IgD-negative memory B cell (primary cell): ENCODE data around the gene GALM. TPM values are rescaled to one million over a fixed set of nuclear protein-coding genes. Genes with fewer than 3 reads are reported as not detected.
A peak's percentile ranks its signal among the peaks of the same experiment; 100 is the strongest.
"Not testable (repeated sequence)": the region's sequence is repeated elsewhere in the genome, so short reads cannot be mapped to it uniquely, and the experiment has no call there.

Experiments used
- H3K27ac Mint-ChIP-seq, 3 donors: one replicate each; pipeline ENCODE4 v1.8.0; 2020 to 2022; ENCODE audit warnings: mild to moderate bottlenecking in 3 of 3, mixed read lengths in 3 of 3, moderate library complexity in 1 of 3
- H3K27me3 Mint-ChIP-seq: one replicate; pipeline ENCODE4 v1.8.0; 2021; ENCODE audit warnings: mixed read lengths
- H3K36me3 Mint-ChIP-seq: one replicate; pipeline ENCODE4 v1.8.0; 2020; ENCODE audit warnings: mild to moderate bottlenecking, mixed read lengths
- H3K4me1 Mint-ChIP-seq, 3 donors: one replicate each; pipeline ENCODE4 v1.8.0; 2020 to 2022; ENCODE audit warnings: mixed read lengths in 3 of 3, mild to moderate bottlenecking in 1 of 3
- H3K4me3 Mint-ChIP-seq, 4 donors: one replicate each; pipeline ENCODE4 v1.8.0; 2020 to 2022; ENCODE audit warnings: mild to moderate bottlenecking in 4 of 4, mixed read lengths in 4 of 4, moderate library complexity in 3 of 4
- H3K9me3 Mint-ChIP-seq, 3 donors: one replicate each; pipeline ENCODE4 v1.8.0; 2020 to 2021; ENCODE audit warnings: mixed read lengths in 3 of 3, mild to moderate bottlenecking in 1 of 3
- polyA plus RNA-seq: library from polyadenylated mRNA; unstranded; fragments of 300-500 nt; fragmentation: Illumina TruSeq; gene quantifications from one replicate; pipeline ENCODE4 v1.2.3, GENCODE V29; 2021

The GALM gene
- polyA plus RNA-seq, 1 donor from 2014 or later, result 11.0 TPM

- peaks cover 15 to 19% (median 16%) of the 10 kb centered on the region in 3 donors for H3K4me1 Mint-ChIP-seq
- H3K4me3 Mint-ChIP-seq, result peak overlapping the region; percentile 52 to 90 (median 82)
- H3K9me3 Mint-ChIP-seq, result peaks cover 0 to 3% (median 0%) of the 10 kb centered on the region in 3 donors
- H3K36me3 Mint-ChIP-seq, result peaks cover 8% of the 10 kb centered on the region
- H3K27ac Mint-ChIP-seq, result peak overlapping the region in 1 of 3 donors; percentile 83
- peaks cover 3% of the 10 kb centered on the region for H3K27me3 Mint-ChIP-seq
These were observed 88.6 kb downstream of the GALM start for GRCh38 chr2:38754506-38754905.

- peaks cover 9 to 14% (median 12%) of the 10 kb centered on the region in 3 donors for H3K4me1 Mint-ChIP-seq
- peak overlapping the region in 1 of 4 donors; percentile 76 for H3K4me3 Mint-ChIP-seq
- not testable (repeated sequence) for H3K9me3 Mint-ChIP-seq, H3K27me3 Mint-ChIP-seq, H3K36me3 Mint-ChIP-seq, H3K27ac Mint-ChIP-seq
These were observed 90.0 kb downstream of the GALM start for GRCh38 chr2:38755891-38756290.

GRCh38 chr2:38763228-38763627 lies 97.3 kb downstream of the GALM start:
- no peaks in the 10 kb centered on the region for H3K27me3 Mint-ChIP-seq
- H3K4me3 Mint-ChIP-seq, result no peak overlapping the region
- no peaks in the 10 kb centered on the region for H3K9me3 Mint-ChIP-seq
- H3K36me3 Mint-ChIP-seq, result no peaks in the 10 kb centered on the region
- no peak overlapping the region for H3K27ac Mint-ChIP-seq
- H3K4me1 Mint-ChIP-seq, result no peaks in the 10 kb centered on the region

GRCh38 chr2:38763728-38764127 lies 97.8 kb downstream of the GALM start:
- Mint-ChIP-seq H3K4me3 (no peak overlapping the region), H3K9me3 (no peaks in the 10 kb centered on the region), H3K36me3 (no peaks in the 10 kb centered on the region), H3K4me1 (no peaks in the 10 kb centered on the region), H3K27ac (no peak overlapping the region), H3K27me3 (no peaks in the 10 kb centered on the region)

- Mint-ChIP-seq H3K27me3 (no peaks in the 10 kb centered on the region), H3K4me3 (no peak overlapping the region), H3K36me3 (no peaks in the 10 kb centered on the region), H3K4me1 (no peaks in the 10 kb centered on the region), H3K27ac (no peak overlapping the region), H3K9me3 (no peaks in the 10 kb centered on the region)
These were observed 99.2 kb downstream of the GALM start for GRCh38 chr2:38765149-38765548.

GRCh38 chr2:38765551-38765950 lies 99.6 kb downstream of the GALM start:
- H3K27ac Mint-ChIP-seq, result no peak overlapping the region
- no peaks in the 10 kb centered on the region for H3K27me3 Mint-ChIP-seq
- no peaks in the 10 kb centered on the region for H3K36me3 Mint-ChIP-seq
- no peaks in the 10 kb centered on the region for H3K4me1 Mint-ChIP-seq
- H3K9me3 Mint-ChIP-seq, result no peaks in the 10 kb centered on the region
- no peak overlapping the region for H3K4me3 Mint-ChIP-seq

- peaks cover 1 to 7% (median 2%) of the 10 kb centered on the region in 3 donors for H3K4me1 Mint-ChIP-seq
- H3K27me3 Mint-ChIP-seq, result peaks cover 3% of the 10 kb centered on the region
- no peak overlapping the region for H3K4me3 Mint-ChIP-seq
- peaks cover 3% of the 10 kb centered on the region for H3K36me3 Mint-ChIP-seq
- H3K9me3 Mint-ChIP-seq, result no peaks in the 10 kb centered on the region
- H3K27ac Mint-ChIP-seq, result no peak overlapping the region
These were observed 105.7 kb downstream of the GALM start for GRCh38 chr2:38771632-38772031.

- H3K36me3 Mint-ChIP-seq, result peaks cover 3% of the 10 kb centered on the region
- peak overlapping the region in 2 of 4 donors; percentile 5 to 86 for H3K4me3 Mint-ChIP-seq
- no peaks in the 10 kb centered on the region for H3K9me3 Mint-ChIP-seq
- H3K4me1 Mint-ChIP-seq, result peaks cover 11 to 13% (median 11%) of the 10 kb centered on the region in 3 donors
- H3K27ac Mint-ChIP-seq, result peak overlapping the region in 1 of 3 donors; percentile 78
- H3K27me3 Mint-ChIP-seq, result peaks cover 7% of the 10 kb centered on the region
These were observed 109.4 kb downstream of the GALM start for GRCh38 chr2:38775097-38775920.

GRCh38 chr2:38775921-38776225 lies 110.0 kb downstream of the GALM start:
- peaks cover 11 to 13% (median 11%) of the 10 kb centered on the region in 3 donors for H3K4me1 Mint-ChIP-seq
- H3K9me3 Mint-ChIP-seq, result no peaks in the 10 kb centered on the region
- H3K27me3 Mint-ChIP-seq, result peaks cover 7% of the 10 kb centered on the region
- peak overlapping the region in 1 of 3 donors; percentile 14 for H3K27ac Mint-ChIP-seq
- peak overlapping the region in 1 of 4 donors; percentile 86 for H3K4me3 Mint-ChIP-seq
- peaks cover 2% of the 10 kb centered on the region for H3K36me3 Mint-ChIP-seq

- peak overlapping the region in 1 of 3 donors; percentile 14 for H3K27ac Mint-ChIP-seq
- H3K27me3 Mint-ChIP-seq, result peaks cover 7% of the 10 kb centered on the region
These were observed 110.6 kb downstream of the GALM start for GRCh38 chr2:38776531-38776930.

GRCh38 chr2:38778687-38779082 lies 112.8 kb downstream of the GALM start:
- H3K4me3 Mint-ChIP-seq, result peak overlapping the region; percentile 96 to 99 (median 97)
- peak overlapping the region; percentile 74 to 93 (median 89) for H3K27ac Mint-ChIP-seq
- H3K27me3 Mint-ChIP-seq, result peaks cover 7% of the 10 kb centered on the region
- peaks cover 13 to 16% (median 13%) of the 10 kb centered on the region in 3 donors for H3K4me1 Mint-ChIP-seq
- no peaks in the 10 kb centered on the region for H3K9me3 Mint-ChIP-seq
- peaks cover 6% of the 10 kb centered on the region for H3K36me3 Mint-ChIP-seq

More at GRCh38 chr2:38776531-38776930, 110.6 kb downstream of the GALM start:
- no peaks in the 10 kb centered on the region for H3K9me3 Mint-ChIP-seq
- peak overlapping the region in 3 of 4 donors; percentile 39 to 86 (median 52) for H3K4me3 Mint-ChIP-seq
- H3K4me1 Mint-ChIP-seq, result peaks cover 11 to 14% (median 13%) of the 10 kb centered on the region in 3 donors
- peaks cover 2% of the 10 kb centered on the region for H3K36me3 Mint-ChIP-seq

- H3K27ac Mint-ChIP-seq, result no peak overlapping the region
- H3K36me3 Mint-ChIP-seq, result peaks cover 4% of the 10 kb centered on the region
- no peak overlapping the region for H3K4me3 Mint-ChIP-seq
- H3K4me1 Mint-ChIP-seq, result peaks cover 0 to 8% (median 7%) of the 10 kb centered on the region in 3 donors
- H3K27me3 Mint-ChIP-seq, result no peaks in the 10 kb centered on the region
- no peaks in the 10 kb centered on the region for H3K9me3 Mint-ChIP-seq
These were observed 117.7 kb downstream of the GALM start for GRCh38 chr2:38783586-38783985.

Other genes starting within 250 kb of the GALM start
- gene HNRNPLL, start 63.2 kb upstream of the GALM start, polyA plus RNA-seq, result 3.1 TPM
- gene SRSF7, start 85.2 kb downstream of the GALM start, polyA plus RNA-seq, result 284 TPM
- 12.3 TPM for gene GEMIN6, start 112.1 kb downstream of the GALM start, polyA plus RNA-seq
- gene DHX57, start 209.8 kb downstream of the GALM start, polyA plus RNA-seq, result 7.2 TPM
- 5.1 TPM for gene MORN2, start 209.9 kb downstream of the GALM start, polyA plus RNA-seq
- not detected for gene ARHGEF33, start 223.8 kb downstream of the GALM start, polyA plus RNA-seq